PC-3 (cell line): Measurements from ENCODE around the gene PRDX6. TPM values are rescaled to one million over a fixed set of nuclear protein-coding genes. Genes with fewer than 3 reads are reported as not detected.

Source experiments
- ATAC-seq: fragments of 200-7000 bp; cut with Tn5 transposase; 2 replicates; pipeline ENCODE4 v1.9.1; 2020; ENCODE audit warnings: mild to moderate bottlenecking, moderate library complexity
- BruUV-seq: library from RNA; stranded (reverse); fragments of 400-500 nt; replicated peaks from 2 replicates; lab custom pipeline; 2021; lab: Mats Ljungman, UMichigan
- CTCF ChIA-PET: fragments of 300-600 bp; sonication (Branson Sonifier 250); formaldehyde crosslinking; loops from one replicate; lab custom pipeline; 2022; ENCODE audit warnings: antibody characterized with exemption; lab: Charles Lee
- POLR2A ChIA-PET: fragments of 300-600 bp; sonication (Branson Sonifier 250); formaldehyde crosslinking; loops from one replicate; lab custom pipeline; 2022; ENCODE audit warnings: antibody characterized with exemption; ENCODE audit not compliant: unreplicated experiment; lab: Charles Lee
- DNase-seq: peaks from one replicate; pipeline ENCODE4 v3.0.0-alpha.2; 2015
- H2AFZ ChIP-seq: fragments of 300-600 bp; sonication (generic); 2 replicates; pipeline ENCODE4 v1.6.0; 2016; ENCODE audit warnings: antibody characterized with exemption, low read length
- H3F3A ChIP-seq: fragments of 300-600 bp; sonication (generic); one replicate; pipeline ENCODE4 v1.6.0; 2017; ENCODE audit warnings: antibody characterized with exemption, low read length, control low read depth, mild to moderate bottlenecking; ENCODE audit not compliant: unreplicated experiment
- H3K27ac ChIP-seq: fragments of 300-600 bp; sonication (generic); 2 replicates; pipeline ENCODE4 v1.5.1; 2016; ENCODE audit warnings: mild to moderate bottlenecking, low read length
- H3K27me3 ChIP-seq: fragments of 300-600 bp; sonication (generic); 2 replicates; pipeline ENCODE4 v1.6.1; 2016; ENCODE audit warnings: low read length, mixed read lengths
- H3K36me3 ChIP-seq: fragments of 300-600 bp; sonication (generic); 2 replicates; pipeline ENCODE4 v1.6.1; 2016; ENCODE audit warnings: low read depth, mixed run types, low read length, mixed read lengths
- H3K4me1 ChIP-seq: fragments of 300-600 bp; sonication (generic); 2 replicates; pipeline ENCODE4 v1.5.1; 2016; ENCODE audit warnings: low read length; ENCODE audit not compliant: insufficient read depth
- H3K4me2 ChIP-seq: fragments of 300-600 bp; sonication (generic); 2 replicates; pipeline ENCODE4 v1.6.0; 2016; ENCODE audit warnings: low read length
- H3K4me3 ChIP-seq: fragments of 300-600 bp; sonication (generic); 2 replicates; pipeline ENCODE4 v1.5.1; 2016; ENCODE audit warnings: mild to moderate bottlenecking, low read length, mixed read lengths
- H3K79me2 ChIP-seq: fragments of 300-600 bp; sonication (generic); 2 replicates; pipeline ENCODE4 v1.6.1; 2017; ENCODE audit warnings: low read length, mixed read lengths
- H3K9ac ChIP-seq: fragments of 300-600 bp; sonication (generic); 2 replicates; pipeline ENCODE4 v1.6.0; 2016; ENCODE audit warnings: mild to moderate bottlenecking, low read length
- H3K9me2 ChIP-seq: fragments of 300-600 bp; sonication (generic); replicated peaks from 2 replicates; pipeline ENCODE4 v1.6.1; 2016; ENCODE audit warnings: mixed run types, low read length, mixed read lengths
- H3K9me3 ChIP-seq: fragments of 300-600 bp; sonication (generic); 2 replicates; pipeline ENCODE4 v1.6.1; 2016; ENCODE audit warnings: low read length, mixed read lengths
- H4K20me1 ChIP-seq: fragments of 300-600 bp; sonication (generic); 2 replicates; pipeline ENCODE4 v1.6.1; 2016; ENCODE audit warnings: low read length, mixed read lengths
- EZH2 ChIP-seq: fragments of 300-600 bp; sonication (generic); IDR thresholded peaks from one replicate; pipeline ENCODE4 v1.6.1; 2017; ENCODE audit warnings: antibody characterized with exemption, mild to moderate bottlenecking, low read length; ENCODE audit not compliant: unreplicated experiment
- EZH2phosphoT487 ChIP-seq: fragments of 300-600 bp; sonication (generic); IDR thresholded peaks from 2 replicates; pipeline ENCODE4 v1.6.1; 2018; ENCODE audit warnings: mild to moderate bottlenecking, antibody characterized with exemption, low read length, borderline replicate concordance
- intact Hi-C: fragments of 100-400 bp; cut with micrococcal nuclease; formaldehyde crosslinking; loops from 2 replicates; pipeline ENCODE4 v1.9.0; 2023
- total RNA-seq: library from RNA; depleted of rRNA; stranded (reverse); fragments of >200 nt; gene quantifications from 2 replicates; pipeline ENCODE4 v1.2.3, GENCODE V29; 2014
- TF ChIP-seq, protein P1 (sequence below): fragments of 300-600 bp; sonication (generic); conservative IDR thresholded peaks from 2 replicates; pipeline ENCODE4 v1.5.1; 2017; ENCODE audit warnings: antibody characterized with exemption, low read depth, mild to moderate bottlenecking, low read length

Gene PRDX6
- total RNA-seq, 1 experiment from 2014 or later = 829 TPM

DNA sequence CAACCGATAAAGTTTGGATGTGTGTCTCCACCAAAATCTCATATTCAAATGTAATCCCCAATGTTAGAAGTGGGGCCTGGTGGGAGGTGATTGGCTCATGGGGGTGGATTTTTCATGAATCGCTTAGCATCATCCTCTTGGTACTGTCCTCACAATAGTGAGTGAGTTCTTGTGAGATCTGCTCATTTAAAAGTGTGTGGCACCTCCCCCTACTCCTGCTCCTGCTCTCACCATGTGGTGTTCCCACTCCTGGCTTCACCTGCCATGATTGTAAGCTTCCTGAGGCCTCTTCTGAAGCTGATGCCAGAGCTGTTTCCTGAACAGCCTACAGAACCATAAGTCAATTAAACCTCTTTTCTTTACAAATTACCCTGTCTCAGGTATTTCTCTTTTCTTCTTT lies 28.2 kb upstream of the PRDX6 start:
- H3K27ac ChIP-seq = no peak overlapping the region
- no peaks in the 10 kb centered on the region for H3K27me3 ChIP-seq
- no peaks in the 10 kb centered on the region for H3K9me2 ChIP-seq
- no peak overlapping the region for H3K4me2 ChIP-seq
- H4K20me1 ChIP-seq = no peaks in the 10 kb centered on the region
- no peak overlapping the region for H2AFZ ChIP-seq
- no peaks in the 10 kb centered on the region for H3K79me2 ChIP-seq
- no peak overlapping the region for H3K9ac ChIP-seq
- H3K36me3 ChIP-seq = 0 out of 2 replicates have a peak, but pooled peaks cover 6% of the 10 kb centered on the region
- CTCF ChIA-PET = no interaction called here
- H3K4me3 ChIP-seq = no peak overlapping the region
- H3K9me3 ChIP-seq = peaks cover 13% of the 10 kb centered on the region
- DNase-seq (no peak), ATAC-seq (no peak)
- BruUV-seq = no TSS peak
- H3F3A ChIP-seq = no peaks in the 10 kb centered on the region
- POLR2A ChIA-PET = no interaction called here
- TF ChIP-seq EZH2phosphoT487 = no peak
- TF ChIP-seq, protein P1, sequence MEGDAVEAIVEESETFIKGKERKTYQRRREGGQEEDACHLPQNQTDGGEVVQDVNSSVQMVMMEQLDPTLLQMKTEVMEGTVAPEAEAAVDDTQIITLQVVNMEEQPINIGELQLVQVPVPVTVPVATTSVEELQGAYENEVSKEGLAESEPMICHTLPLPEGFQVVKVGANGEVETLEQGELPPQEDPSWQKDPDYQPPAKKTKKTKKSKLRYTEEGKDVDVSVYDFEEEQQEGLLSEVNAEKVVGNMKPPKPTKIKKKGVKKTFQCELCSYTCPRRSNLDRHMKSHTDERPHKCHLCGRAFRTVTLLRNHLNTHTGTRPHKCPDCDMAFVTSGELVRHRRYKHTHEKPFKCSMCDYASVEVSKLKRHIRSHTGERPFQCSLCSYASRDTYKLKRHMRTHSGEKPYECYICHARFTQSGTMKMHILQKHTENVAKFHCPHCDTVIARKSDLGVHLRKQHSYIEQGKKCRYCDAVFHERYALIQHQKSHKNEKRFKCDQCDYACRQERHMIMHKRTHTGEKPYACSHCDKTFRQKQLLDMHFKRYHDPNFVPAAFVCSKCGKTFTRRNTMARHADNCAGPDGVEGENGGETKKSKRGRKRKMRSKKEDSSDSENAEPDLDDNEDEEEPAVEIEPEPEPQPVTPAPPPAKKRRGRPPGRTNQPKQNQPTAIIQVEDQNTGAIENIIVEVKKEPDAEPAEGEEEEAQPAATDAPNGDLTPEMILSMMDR = no peak
- TF ChIP-seq EZH2 = no peak
- 0 out of 2 replicates have a peak, but pooled peaks cover 6% of the 10 kb centered on the region for H3K4me1 ChIP-seq
- intact Hi-C loops = no loop called here

DNA sequence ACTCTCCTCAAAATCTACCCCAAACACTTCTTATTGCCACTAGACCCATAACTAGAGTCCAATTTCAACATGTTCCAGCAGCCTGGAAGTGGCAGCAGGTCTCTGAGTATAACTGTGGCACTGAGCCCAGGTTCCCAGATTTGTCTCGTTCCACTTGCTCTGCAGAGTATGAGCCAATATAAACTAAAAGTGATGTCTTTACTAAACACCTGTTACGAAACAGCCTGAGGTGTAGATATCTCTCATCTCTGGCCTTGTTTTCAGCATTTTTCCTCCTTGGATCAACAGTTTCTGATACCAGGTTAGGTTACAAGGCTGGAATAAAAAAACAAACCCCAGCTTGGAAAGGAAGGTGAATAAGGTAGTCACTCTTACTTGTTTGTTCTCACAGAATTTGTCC lies 25.2 kb upstream of the PRDX6 start:
- no TSS peak for BruUV-seq
- Histone ChIP-seq H3K36me3 (0 out of 2 replicates have a peak, but pooled peaks cover 6% of the 10 kb centered on the region), H3F3A (no peaks in the 10 kb centered on the region), H3K4me2 (no peak overlapping the region), H3K9ac (no peak overlapping the region), H3K79me2 (no peaks in the 10 kb centered on the region), H2AFZ (no peak overlapping the region), H3K9me2 (no peaks in the 10 kb centered on the region), H3K27me3 (no peaks in the 10 kb centered on the region), H3K9me3 (peaks cover 9% of the 10 kb centered on the region), H3K4me1 (0 out of 2 replicates have a peak, but pooled peaks cover 6% of the 10 kb centered on the region), H4K20me1 (no peaks in the 10 kb centered on the region), H3K4me3 (no peak overlapping the region), H3K27ac (no peak overlapping the region)
- DNase-seq (peak; percentile 74), ATAC-seq (peak; percentile 24; the same call in 1 of the 2 replicates)
- CTCF ChIA-PET = no interaction called here
- intact Hi-C loops = no loop called here
- no peak for TF ChIP-seq EZH2
- TF ChIP-seq, protein P1 = no peak
- no peak for TF ChIP-seq EZH2phosphoT487
- POLR2A ChIA-PET = no interaction called here

DNA sequence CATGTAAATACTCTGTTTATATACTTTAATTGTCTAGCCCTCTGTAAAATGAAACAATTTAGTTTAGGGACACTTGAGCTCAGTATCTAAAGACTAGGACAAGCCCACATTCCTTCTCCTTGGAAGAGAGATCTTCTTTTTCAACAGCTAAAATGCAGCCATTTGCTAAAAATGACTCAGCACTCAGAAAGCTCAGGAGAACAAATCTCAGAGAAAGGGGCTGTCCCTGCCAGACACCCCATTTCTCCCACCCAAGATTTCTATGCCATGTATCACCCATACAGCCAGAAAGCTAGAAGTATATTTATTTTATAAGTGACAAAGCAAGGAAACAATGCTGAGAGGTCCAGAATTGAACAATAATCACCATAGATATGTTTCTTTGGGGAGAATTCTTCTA lies 23.2 kb upstream of the PRDX6 start:
- no peaks in the 10 kb centered on the region for H3K9me2 ChIP-seq
- H3K4me1 ChIP-seq = 0 out of 2 replicates have a peak, but pooled peaks cover 6% of the 10 kb centered on the region
- H3K4me2 ChIP-seq = no peak overlapping the region
- 0 out of 2 replicates have a peak, but pooled peaks cover 6% of the 10 kb centered on the region for H3K36me3 ChIP-seq
- no peaks in the 10 kb centered on the region for H4K20me1 ChIP-seq
- 0 out of 2 replicates have a peak overlapping the region, but pooled peaks have one; percentile 16 for H2AFZ ChIP-seq
- no peaks in the 10 kb centered on the region for H3K79me2 ChIP-seq
- H3K27me3 ChIP-seq = no peaks in the 10 kb centered on the region
- no peak overlapping the region for H3K9ac ChIP-seq
- peaks cover 9% of the 10 kb centered on the region for H3K9me3 ChIP-seq
- TF ChIP-seq EZH2 (no peak), EZH2phosphoT487 (no peak)
- TF ChIP-seq, protein P1 = no peak
- H3K4me3 ChIP-seq = no peak overlapping the region
- ATAC-seq (no peak), DNase-seq (peak; percentile 26)
- intact Hi-C loops = no loop called here
- BruUV-seq = no TSS peak
- ChIA-PET CTCF (no interaction called here), POLR2A (no interaction called here)
- no peak overlapping the region for H3K27ac ChIP-seq
- no peaks in the 10 kb centered on the region for H3F3A ChIP-seq
